Karpas-422 (cell line): ENCODE measurements around the gene ASZ1. TPM values are rescaled to one million over a fixed set of nuclear protein-coding genes. Genes with fewer than 3 reads are reported as not detected.

ENCODE experiments used
- DNase-seq: peaks from one replicate; pipeline ENCODE4 v3.0.0-alpha.2; 2015
- H2AFZ ChIP-seq: fragments of 200-600 bp; sonication (generic); 2 replicates; pipeline ENCODE4 v1.6.1; 2014; ENCODE audit warnings: antibody characterized with exemption, low read length, mixed read lengths
- H3K27ac ChIP-seq: fragments of 200-600 bp; sonication (generic); 2 replicates; pipeline ENCODE4 v1.5.1; 2014; ENCODE audit warnings: mild to moderate bottlenecking, low read length, moderate library complexity
- H3K27me3 ChIP-seq: fragments of 200-600 bp; sonication (generic); 2 replicates; pipeline ENCODE4 v1.6.1; 2014; ENCODE audit warnings: low read length, mixed read lengths
- H3K36me3 ChIP-seq: fragments of 200-600 bp; sonication (generic); 2 replicates; pipeline ENCODE4 v1.6.1; 2014; ENCODE audit warnings: low read length, mixed read lengths; ENCODE audit not compliant: insufficient read depth
- H3K4me1 ChIP-seq: fragments of 200-600 bp; sonication (generic); 2 replicates; pipeline ENCODE4 v1.6.1; 2014; ENCODE audit warnings: mild to moderate bottlenecking, low read length, mixed read lengths
- H3K4me2 ChIP-seq: fragments of 200-600 bp; sonication (generic); 2 replicates; pipeline ENCODE4 v1.6.1; 2014; ENCODE audit warnings: low read length, low read depth, mild to moderate bottlenecking; ENCODE audit not compliant: poor library complexity, severe bottlenecking
- H3K4me3 ChIP-seq: fragments of 200-600 bp; sonication (generic); 2 replicates; pipeline ENCODE4 v1.5.1; 2014; ENCODE audit warnings: mild to moderate bottlenecking, antibody characterized with exemption, low read length, mixed read lengths
- H3K79me2 ChIP-seq: fragments of 200-600 bp; sonication (generic); 2 replicates; pipeline ENCODE4 v1.6.1; 2014; ENCODE audit warnings: mild to moderate bottlenecking, low read length, mixed read lengths
- H3K9ac ChIP-seq: fragments of 200-600 bp; sonication (generic); 2 replicates; pipeline ENCODE4 v1.6.0; 2014; ENCODE audit warnings: low read length
- H3K9me2 ChIP-seq: fragments of 200-600 bp; sonication (generic), shearing (Covaris generic); replicated peaks from 2 replicates; pipeline ENCODE4 v1.6.0; 2014; ENCODE audit warnings: mild to moderate bottlenecking, low read length, moderate library complexity; ENCODE audit not compliant: insufficient read depth
- H3K9me3 ChIP-seq: fragments of 300-700, 200-600 bp; sonication (generic); 2 replicates; pipeline ENCODE4 v1.6.1; 2014; ENCODE audit warnings: low read length, mixed read lengths
- H4K20me1 ChIP-seq: fragments of 200-600 bp; sonication (generic); 2 replicates; pipeline ENCODE4 v1.6.1; 2014; ENCODE audit warnings: mild to moderate bottlenecking, antibody characterized with exemption, low read length, low read depth; ENCODE audit not compliant: insufficient read depth
- total RNA-seq: library from RNA; depleted of rRNA; stranded (reverse); fragments of >200 nt; shearing (Covaris generic); gene quantifications from 2 replicates; pipeline ENCODE4 v1.2.3, GENCODE V29; 2014; ENCODE audit warnings: low replicate concordance

The ASZ1 gene
- total RNA-seq, 1 experiment from 2014 or later = not detected

- Histone ChIP-seq H3K4me3 (no peak overlapping the region), H3K36me3 (no peaks in the 10 kb centered on the region), H3K27me3 (no peaks in the 10 kb centered on the region), H3K9ac (no peak overlapping the region), H4K20me1 (no peaks in the 10 kb centered on the region), H2AFZ (no peak overlapping the region), H3K27ac (no peak overlapping the region), H3K9me3 (no peaks in the 10 kb centered on the region), H3K4me1 (no peaks in the 10 kb centered on the region), H3K4me2 (no peak overlapping the region), H3K9me2 (no peaks in the 10 kb centered on the region), H3K79me2 (no peaks in the 10 kb centered on the region)
- no peak for DNase-seq
Measured at GRCh38 chr7:117381362-117381761, 45.9 kb downstream of the ASZ1 start.

GRCh38 chr7:117375380-117375779 is 51.9 kb downstream of the ASZ1 start:
- no peak for DNase-seq

GRCh38 chr7:117372073-117372472 is 55.2 kb downstream of the ASZ1 start:
- H2AFZ ChIP-seq = no peak overlapping the region
- no peak overlapping the region for H3K4me2 ChIP-seq
- no peaks in the 10 kb centered on the region for H3K9me3 ChIP-seq
- H3K9ac ChIP-seq = no peak overlapping the region
- no peaks in the 10 kb centered on the region for H3K36me3 ChIP-seq
- no peak overlapping the region for H3K4me3 ChIP-seq
- no peaks in the 10 kb centered on the region for H3K79me2 ChIP-seq
- no peaks in the 10 kb centered on the region for H3K9me2 ChIP-seq
- H3K27ac ChIP-seq = no peak overlapping the region
- H3K4me1 ChIP-seq = no peaks in the 10 kb centered on the region
- H3K27me3 ChIP-seq = no peaks in the 10 kb centered on the region
- H4K20me1 ChIP-seq = no peaks in the 10 kb centered on the region
- DNase-seq = no peak

More at GRCh38 chr7:117375380-117375779, 51.9 kb downstream of the ASZ1 start:
- H3K9me2 ChIP-seq = no peaks in the 10 kb centered on the region
- no peak overlapping the region for H2AFZ ChIP-seq
- no peaks in the 10 kb centered on the region for H3K27me3 ChIP-seq
- H3K9me3 ChIP-seq = no peaks in the 10 kb centered on the region
- H3K36me3 ChIP-seq = no peaks in the 10 kb centered on the region
- H3K27ac ChIP-seq = no peak overlapping the region
- H3K4me1 ChIP-seq = no peaks in the 10 kb centered on the region
- no peak overlapping the region for H3K4me2 ChIP-seq
- no peaks in the 10 kb centered on the region for H4K20me1 ChIP-seq
- no peak overlapping the region for H3K4me3 ChIP-seq
- H3K79me2 ChIP-seq = no peaks in the 10 kb centered on the region
- no peak overlapping the region for H3K9ac ChIP-seq

- H3K4me3 ChIP-seq = no peak overlapping the region
- no peaks in the 10 kb centered on the region for H3K36me3 ChIP-seq
- H3K27ac ChIP-seq = no peak overlapping the region
- H4K20me1 ChIP-seq = no peaks in the 10 kb centered on the region
- no peak overlapping the region for H3K9ac ChIP-seq
- no peak for DNase-seq
- no peak overlapping the region for H2AFZ ChIP-seq
- no peaks in the 10 kb centered on the region for H3K9me2 ChIP-seq
- no peak overlapping the region for H3K4me2 ChIP-seq
- no peaks in the 10 kb centered on the region for H3K9me3 ChIP-seq
- H3K27me3 ChIP-seq = no peaks in the 10 kb centered on the region
- H3K79me2 ChIP-seq = no peaks in the 10 kb centered on the region
- no peaks in the 10 kb centered on the region for H3K4me1 ChIP-seq
Measured at GRCh38 chr7:117364339-117365080, 62.8 kb downstream of the ASZ1 start.

GRCh38 chr7:117362294-117362888 is 64.9 kb downstream of the ASZ1 start:
- Histone ChIP-seq H3K36me3 (no peaks in the 10 kb centered on the region), H3K27me3 (no peaks in the 10 kb centered on the region), H3K9me3 (no peaks in the 10 kb centered on the region), H3K4me3 (no peak overlapping the region), H3K27ac (no peak overlapping the region), H3K4me1 (no peaks in the 10 kb centered on the region), H3K4me2 (no peak overlapping the region), H2AFZ (no peak overlapping the region), H3K79me2 (no peaks in the 10 kb centered on the region), H3K9ac (no peak overlapping the region), H4K20me1 (no peaks in the 10 kb centered on the region), H3K9me2 (no peaks in the 10 kb centered on the region)
- no peak for DNase-seq

DNA sequence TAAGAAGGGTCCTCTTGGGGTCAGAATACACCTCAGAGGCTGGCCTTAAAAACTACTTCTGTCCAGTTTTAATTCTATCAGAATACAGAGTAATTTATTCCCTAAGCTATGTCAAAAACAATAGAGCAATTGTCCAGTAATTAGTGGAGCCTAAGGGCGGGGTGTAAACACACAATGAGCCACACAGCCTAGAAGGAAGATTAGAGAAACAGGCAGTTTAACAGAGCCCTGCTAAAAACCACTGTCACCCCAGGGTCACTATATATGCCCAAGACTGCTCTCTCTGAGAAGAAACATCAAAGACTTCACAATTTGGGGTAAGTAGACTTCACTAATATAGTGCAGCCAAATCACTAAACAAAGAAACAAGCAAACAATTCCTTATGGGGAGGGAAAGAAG is 77.3 kb downstream of the ASZ1 start:
- DNase-seq = no peak
- H3K4me2 ChIP-seq = no peak overlapping the region
- no peaks in the 10 kb centered on the region for H3K9me2 ChIP-seq
- no peaks in the 10 kb centered on the region for H3K9me3 ChIP-seq
- H3K9ac ChIP-seq = no peak overlapping the region
- H3K79me2 ChIP-seq = no peaks in the 10 kb centered on the region
- H3K27me3 ChIP-seq = no peaks in the 10 kb centered on the region
- H3K4me3 ChIP-seq = no peak overlapping the region
- H3K4me1 ChIP-seq = no peaks in the 10 kb centered on the region
- no peaks in the 10 kb centered on the region for H3K36me3 ChIP-seq
- no peak overlapping the region for H3K27ac ChIP-seq
- no peaks in the 10 kb centered on the region for H4K20me1 ChIP-seq
- H2AFZ ChIP-seq = no peak overlapping the region

DNA sequence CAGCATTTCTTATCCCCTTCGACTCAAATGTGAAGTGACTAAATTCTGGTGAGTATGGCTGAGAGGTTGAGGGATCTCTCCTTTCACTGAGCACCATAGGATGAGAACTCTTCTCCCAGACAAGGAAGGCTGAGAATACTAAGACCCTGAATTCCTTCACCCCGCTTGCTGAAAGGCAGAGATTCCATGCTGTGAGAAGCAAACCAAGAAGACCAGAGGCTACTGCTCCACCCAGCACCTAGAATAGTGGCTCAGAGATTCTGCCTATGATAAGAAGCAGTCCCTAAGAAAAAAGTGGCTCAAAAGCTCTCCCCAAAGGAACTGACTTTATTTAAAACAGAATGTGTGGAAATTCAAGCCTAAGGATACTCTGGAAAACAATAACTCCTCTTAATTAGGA is 77.7 kb downstream of the ASZ1 start:
- H3K27me3 ChIP-seq = no peaks in the 10 kb centered on the region
- H3K27ac ChIP-seq = no peak overlapping the region
- no peak overlapping the region for H2AFZ ChIP-seq
- H3K4me3 ChIP-seq = no peak overlapping the region
- H3K9ac ChIP-seq = no peak overlapping the region
- DNase-seq = no peak
- H3K9me3 ChIP-seq = no peaks in the 10 kb centered on the region
- no peaks in the 10 kb centered on the region for H3K9me2 ChIP-seq
- H3K4me1 ChIP-seq = no peaks in the 10 kb centered on the region
- H3K4me2 ChIP-seq = no peak overlapping the region
- no peaks in the 10 kb centered on the region for H3K79me2 ChIP-seq
- H3K36me3 ChIP-seq = no peaks in the 10 kb centered on the region
- H4K20me1 ChIP-seq = no peaks in the 10 kb centered on the region

GRCh38 chr7:117347962-117348672 is 79.2 kb downstream of the ASZ1 start:
- H3K4me3 ChIP-seq = no peak overlapping the region
- no peak for DNase-seq
- H4K20me1 ChIP-seq = no peaks in the 10 kb centered on the region
- no peak overlapping the region for H2AFZ ChIP-seq
- H3K27ac ChIP-seq = no peak overlapping the region
- H3K9ac ChIP-seq = no peak overlapping the region
- no peak overlapping the region for H3K4me2 ChIP-seq
- H3K79me2 ChIP-seq = no peaks in the 10 kb centered on the region
- H3K9me3 ChIP-seq = no peaks in the 10 kb centered on the region
- no peaks in the 10 kb centered on the region for H3K9me2 ChIP-seq
- H3K27me3 ChIP-seq = no peaks in the 10 kb centered on the region
- no peaks in the 10 kb centered on the region for H3K4me1 ChIP-seq
- no peaks in the 10 kb centered on the region for H3K36me3 ChIP-seq
